Neural crest cell (in vitro differentiated cells): ENCODE results near the gene ACAD8. TPM values are rescaled to one million over a fixed set of nuclear protein-coding genes. Genes with fewer than 3 reads are reported as not detected.

Experiments
- DNase-seq: peaks from one replicate; pipeline ENCODE4 v3.0.0; 2021; ENCODE audit warnings: low read depth, mixed read lengths, low spot score
- H3K27ac Mint-ChIP-seq: one replicate; pipeline ENCODE4 v1.8.0; 2021; ENCODE audit warnings: mild to moderate bottlenecking, mixed read lengths; ENCODE audit not compliant: unreplicated experiment
- H3K27me3 Mint-ChIP-seq: 2 replicates; pipeline ENCODE4 v1.8.0; 2021; ENCODE audit warnings: low read depth, mild to moderate bottlenecking, mixed read lengths
- H3K36me3 Mint-ChIP-seq: 2 replicates; pipeline ENCODE4 v1.8.0; 2021; ENCODE audit warnings: low read depth, mild to moderate bottlenecking, mixed read lengths
- H3K4me1 Mint-ChIP-seq: 2 replicates; pipeline ENCODE4 v1.8.0; 2021; ENCODE audit warnings: mixed read lengths
- H3K4me3 Mint-ChIP-seq: one replicate; pipeline ENCODE4 v1.8.0; 2021; ENCODE audit warnings: mild to moderate bottlenecking, mixed read lengths
- H3K9me3 Mint-ChIP-seq: 2 replicates; pipeline ENCODE4 v1.8.0; 2021; ENCODE audit warnings: mixed read lengths
- CTCF ChIP-seq: fragments of 200-600 bp; sonication (generic); conservative IDR thresholded peaks from 2 replicates; pipeline ENCODE4 v1.5.0; 2021; ENCODE audit warnings: antibody characterized with exemption, mild to moderate bottlenecking
- total RNA-seq: library from RNA; stranded (reverse); gene quantifications from 2 replicates; pipeline ENCODE4 v1.2.1, GENCODE V29; 2021

ACAD8 gene
- total RNA-seq, 1 donor from 2014 or later = 28.5 TPM

GRCh38 chr11:134264966-134265764, 11.8 kb downstream of the ACAD8 start:
- peaks cover 10% of the 10 kb centered on the region for H3K27me3 Mint-ChIP-seq
- H3K9me3 Mint-ChIP-seq = no peaks in the 10 kb centered on the region
- DNase-seq = no peak
- no peak overlapping the region for H3K4me3 Mint-ChIP-seq
- no peak overlapping the region for H3K27ac Mint-ChIP-seq
- TF ChIP-seq CTCF = no peak
- peaks cover 5% of the 10 kb centered on the region for H3K36me3 Mint-ChIP-seq
- H3K4me1 Mint-ChIP-seq = peaks cover 11% of the 10 kb centered on the region

GRCh38 chr11:134266440-134266839, 13.1 kb downstream of the ACAD8 start:
- H3K36me3 Mint-ChIP-seq = peaks cover 2% of the 10 kb centered on the region
- H3K27ac Mint-ChIP-seq = no peak overlapping the region
- peaks cover 23% of the 10 kb centered on the region for H3K27me3 Mint-ChIP-seq
- H3K9me3 Mint-ChIP-seq = no peaks in the 10 kb centered on the region
- no peak for TF ChIP-seq CTCF
- no peak for DNase-seq
- H3K4me3 Mint-ChIP-seq = no peak overlapping the region
- peaks cover 11% of the 10 kb centered on the region for H3K4me1 Mint-ChIP-seq

GRCh38 chr11:134266841-134267251, 13.5 kb downstream of the ACAD8 start:
- no peak overlapping the region for H3K4me3 Mint-ChIP-seq
- no peaks in the 10 kb centered on the region for H3K9me3 Mint-ChIP-seq
- peaks cover 27% of the 10 kb centered on the region for H3K27me3 Mint-ChIP-seq
- H3K4me1 Mint-ChIP-seq = peaks cover 11% of the 10 kb centered on the region
- no peak for TF ChIP-seq CTCF
- H3K36me3 Mint-ChIP-seq = peaks cover 2% of the 10 kb centered on the region
- DNase-seq = no peak
- H3K27ac Mint-ChIP-seq = no peak overlapping the region

- TF ChIP-seq CTCF = no peak
- DNase-seq = no peak
- peak overlapping the region; percentile 30 for H3K27ac Mint-ChIP-seq
- H3K27me3 Mint-ChIP-seq = peaks cover 33% of the 10 kb centered on the region
- peaks cover 2% of the 10 kb centered on the region for H3K36me3 Mint-ChIP-seq
- no peaks in the 10 kb centered on the region for H3K9me3 Mint-ChIP-seq
- peaks cover 11% of the 10 kb centered on the region for H3K4me1 Mint-ChIP-seq
- H3K4me3 Mint-ChIP-seq = no peak overlapping the region
Measured at GRCh38 chr11:134267461-134267860, 14.1 kb downstream of the ACAD8 start.

GRCh38 chr11:134267966-134268365, 14.6 kb downstream of the ACAD8 start:
- H3K36me3 Mint-ChIP-seq = peaks cover 2% of the 10 kb centered on the region
- H3K27ac Mint-ChIP-seq = no peak overlapping the region
- peaks cover 14% of the 10 kb centered on the region for H3K4me1 Mint-ChIP-seq
- TF ChIP-seq CTCF = no peak
- no peaks in the 10 kb centered on the region for H3K9me3 Mint-ChIP-seq
- H3K27me3 Mint-ChIP-seq = peaks cover 38% of the 10 kb centered on the region
- no peak for DNase-seq
- H3K4me3 Mint-ChIP-seq = no peak overlapping the region
